ENCODE measurements around the gene SGK1. TPM values are rescaled to one million over a fixed set of nuclear protein-coding genes. Genes with fewer than 3 reads are reported as not detected.
"Not testable (repeated sequence)": the region's sequence is repeated elsewhere in the genome, so short reads cannot be mapped to it uniquely, and the experiment has no call there.

The SGK1 gene
- total and polyA plus RNA-seq, 2 experiments from 2014 or later = 145 to 161 TPM

GRCh38 chr6:134182528-134182927 is 135.4 kb downstream of the SGK1 start:
- Histone ChIP-seq H2AFZ (no peak overlapping the region), H3K79me2 (no peaks in the 10 kb centered on the region), H3K36me3 (replicated peaks; ENCODE audit: insufficient read depth, low read depth) (no peaks in the 10 kb centered on the region), H3K9me2 (replicated peaks; ENCODE audit: insufficient read depth) (no peaks in the 10 kb centered on the region), H3K27me3 (no peaks in the 10 kb centered on the region), H3K4me3 (no peak overlapping the region), H4K20me1 (ENCODE audit: insufficient read depth, poor library complexity, severe bottlenecking) (no peaks in the 10 kb centered on the region), H3K4me1 (ENCODE audit: insufficient read depth) (peaks cover 11% of the 10 kb centered on the region), H3K27ac (peak overlapping the region; percentile 68), H3K4me2 (no peak overlapping the region), H3K9me3 (ENCODE audit: low read depth) (no peaks in the 10 kb centered on the region)
- DNase-seq (ENCODE audit: low spot score) = no peak
- TF ChIP-seq EZH2phosphoT487 (IDR thresholded peaks at IDR 0.05; ENCODE audit: low read depth, severe bottlenecking, unreplicated experiment) (no peak), CTCF (IDR thresholded peaks at IDR 0.05; ENCODE audit: poor library complexity) (no peak), EZH2 (IDR thresholded peaks at IDR 0.05; ENCODE audit: borderline replicate concordance) (no peak)
- 73% methylated on average over 6 of the region's 6 CpGs for WGBS (ENCODE audit: low lambda C conversion rate, missing lambda C conversion rate)

DNA sequence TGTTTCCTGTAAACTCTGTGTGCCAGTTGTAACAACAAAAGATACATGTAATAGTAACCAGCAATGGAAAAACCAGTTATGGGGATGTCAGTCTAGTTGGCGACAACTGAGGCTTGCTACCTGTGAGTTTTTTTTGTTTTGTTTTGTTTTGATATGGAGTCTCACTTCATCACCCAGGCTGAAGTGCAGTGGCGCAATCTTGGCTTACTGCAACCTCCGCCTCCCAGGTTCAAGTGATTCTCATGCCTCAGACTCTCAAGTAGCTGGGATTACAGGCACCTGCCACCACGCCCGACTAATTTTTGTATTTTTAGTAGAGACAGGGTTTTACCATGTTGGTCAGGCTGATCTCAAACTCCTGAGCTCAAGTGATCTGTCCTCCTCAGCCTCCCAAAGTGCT is 136.2 kb downstream of the SGK1 start:
- not testable (repeated sequence) for H3K79me2 ChIP-seq; H3K27ac ChIP-seq; H3K9me2 ChIP-seq (replicated peaks; ENCODE audit: insufficient read depth); H3K9me3 ChIP-seq (ENCODE audit: low read depth); H2AFZ ChIP-seq; DNase-seq (ENCODE audit: low spot score); H3K4me2 ChIP-seq; H4K20me1 ChIP-seq (ENCODE audit: insufficient read depth, poor library complexity, severe bottlenecking); H3K4me3 ChIP-seq; H3K27me3 ChIP-seq; H3K36me3 ChIP-seq (replicated peaks; ENCODE audit: insufficient read depth, low read depth)
- 96% methylated on average over 5 of the region's 5 CpGs for WGBS (ENCODE audit: low lambda C conversion rate, missing lambda C conversion rate)
- peaks cover 11% of the 10 kb centered on the region for H3K4me1 ChIP-seq (ENCODE audit: insufficient read depth)

DNA sequence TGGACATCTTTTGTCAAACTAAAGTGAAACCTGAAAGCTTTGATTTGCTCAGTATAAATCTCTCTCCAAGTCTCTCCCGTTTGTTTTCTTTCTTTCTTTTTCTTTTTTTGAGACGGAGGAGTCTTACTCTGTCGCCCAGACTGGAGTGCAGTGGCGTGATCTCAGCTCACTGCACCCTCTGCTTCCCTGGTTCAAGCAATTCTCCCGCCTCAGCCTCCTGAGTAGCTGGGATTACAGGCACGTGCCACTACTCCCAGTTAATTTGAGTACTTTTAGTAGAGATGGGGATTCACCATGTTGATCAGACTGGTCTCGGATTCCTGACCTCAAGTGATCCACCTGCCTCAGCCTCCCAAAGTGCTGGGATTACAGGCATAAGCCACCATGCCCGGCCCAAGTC is 136.7 kb downstream of the SGK1 start:
- H3K4me2 ChIP-seq; DNase-seq (ENCODE audit: low spot score); H3K9me3 ChIP-seq (ENCODE audit: low read depth); H3K9me2 ChIP-seq (replicated peaks; ENCODE audit: insufficient read depth); H3K4me3 ChIP-seq; H3K27ac ChIP-seq; H2AFZ ChIP-seq; H3K36me3 ChIP-seq (replicated peaks; ENCODE audit: insufficient read depth, low read depth); H3K27me3 ChIP-seq; H3K79me2 ChIP-seq; H4K20me1 ChIP-seq (ENCODE audit: insufficient read depth, poor library complexity, severe bottlenecking): not testable (repeated sequence)
- peaks cover 14% of the 10 kb centered on the region for H3K4me1 ChIP-seq (ENCODE audit: insufficient read depth)
- 76% methylated on average over 7 of the region's 8 CpGs for WGBS (ENCODE audit: low lambda C conversion rate, missing lambda C conversion rate)

DNA sequence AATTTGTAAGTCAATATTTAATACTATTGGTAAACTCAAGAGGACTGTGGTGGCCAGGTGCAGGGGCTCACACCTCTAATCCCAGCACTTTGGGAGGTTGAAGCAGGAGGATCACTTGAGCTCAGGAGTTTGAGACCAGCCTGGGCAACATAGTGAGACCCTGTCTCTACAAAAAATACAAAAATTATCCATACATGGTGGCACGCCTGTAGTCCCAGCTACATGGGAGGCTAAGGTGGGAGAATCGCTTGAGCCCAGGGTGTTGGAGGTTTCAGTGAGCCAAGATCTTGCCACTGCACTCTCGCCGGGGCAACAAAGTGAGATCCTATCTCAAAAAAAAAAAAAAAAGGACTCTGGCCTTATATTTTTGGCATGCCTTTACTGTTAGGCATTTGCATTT is 137.4 kb downstream of the SGK1 start:
- 98% methylated on average over 4 of the region's 4 CpGs for WGBS (ENCODE audit: low lambda C conversion rate, missing lambda C conversion rate)
- H3K27me3 ChIP-seq; H2AFZ ChIP-seq; H3K36me3 ChIP-seq (replicated peaks; ENCODE audit: insufficient read depth, low read depth); H3K9me2 ChIP-seq (replicated peaks; ENCODE audit: insufficient read depth); H3K4me3 ChIP-seq; H3K27ac ChIP-seq; H3K4me2 ChIP-seq; DNase-seq (ENCODE audit: low spot score); H3K79me2 ChIP-seq; H3K9me3 ChIP-seq (ENCODE audit: low read depth); H4K20me1 ChIP-seq (ENCODE audit: insufficient read depth, poor library complexity, severe bottlenecking): not testable (repeated sequence)
- H3K4me1 ChIP-seq (ENCODE audit: insufficient read depth) = peaks cover 19% of the 10 kb centered on the region

- DNase-seq (ENCODE audit: low spot score) = peak; percentile 92
- H4K20me1 ChIP-seq (ENCODE audit: insufficient read depth, poor library complexity, severe bottlenecking) = peaks cover 4% of the 10 kb centered on the region
- H3K27ac ChIP-seq = peak overlapping the region; percentile 86
- peak overlapping the region; percentile 94 for H3K4me2 ChIP-seq
- no peaks in the 10 kb centered on the region for H3K36me3 ChIP-seq (replicated peaks; ENCODE audit: insufficient read depth, low read depth)
- WGBS (ENCODE audit: low lambda C conversion rate, missing lambda C conversion rate) = 11% methylated on average over 30 of the region's 30 CpGs
- peaks cover 9% of the 10 kb centered on the region for H3K79me2 ChIP-seq
- H3K4me1 ChIP-seq (ENCODE audit: insufficient read depth) = peaks cover 17% of the 10 kb centered on the region
- H3K9me3 ChIP-seq (ENCODE audit: low read depth) = no peaks in the 10 kb centered on the region
- TF ChIP-seq CTCF (IDR thresholded peaks at IDR 0.05; ENCODE audit: poor library complexity) (peak; percentile 87), EZH2phosphoT487 (IDR thresholded peaks at IDR 0.05; ENCODE audit: low read depth, severe bottlenecking, unreplicated experiment) (no peak)
- H3K27me3 ChIP-seq = no peaks in the 10 kb centered on the region
- H3K9me2 ChIP-seq (replicated peaks; ENCODE audit: insufficient read depth) = no peaks in the 10 kb centered on the region
- H3K4me3 ChIP-seq = peak overlapping the region; percentile 4
- peak overlapping the region; percentile 34 for H2AFZ ChIP-seq
Measured at GRCh38 chr6:134178161-134179044, 139.5 kb downstream of the SGK1 start.

Data from hepatocyte (in vitro differentiated cells).